ENCODE data around the gene CDKAL1. TPM values are rescaled to one million over a fixed set of nuclear protein-coding genes. Genes with fewer than 3 reads are reported as not detected.

The CDKAL1 gene
- total and polyA plus RNA-seq, 2 of the 8 experiments (the other 6 are each of a cell fraction or from before 2014, with no cell fraction given), result 8.4 to 24.6 TPM

DNA sequence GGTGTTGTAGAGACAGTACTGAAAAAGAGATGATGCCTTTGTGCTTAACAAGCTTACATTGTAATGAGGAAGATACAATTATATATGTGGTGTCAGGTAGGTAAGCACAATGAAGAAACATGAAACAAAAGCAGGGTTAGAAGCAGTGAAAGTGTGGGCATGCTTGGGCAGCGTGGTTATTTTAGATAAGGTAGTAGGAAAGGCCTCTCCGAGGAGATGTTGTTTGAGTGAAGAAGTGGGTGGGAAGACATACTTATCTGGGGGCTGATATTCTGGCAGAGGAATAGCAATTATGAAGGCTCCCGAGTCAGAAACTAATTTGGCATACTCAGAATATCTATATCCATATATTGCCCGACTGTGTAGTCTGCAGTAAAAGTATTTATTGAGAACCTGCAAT lies 4.7 kb downstream of the CDKAL1 start (continued):
- TF ChIP-seq E2F6 (IDR thresholded peaks at IDR 0.05) (no peak), SRF (IDR thresholded peaks at IDR 0.05; ENCODE audit: low read depth, low read length) (no peak), USF2 (IDR thresholded peaks at IDR 0.05; ENCODE audit: low read length) (no peak), ZNF274 (IDR thresholded peaks at IDR 0.05; ENCODE audit: borderline replicate concordance, extremely low read depth, low read length) (no peak)

All from H1 (cell line).